HG03565 (cell line): Measurements from ENCODE around the gene MPP3.
"Not testable (repeated sequence)": the region's sequence is repeated elsewhere in the genome, so short reads cannot be mapped to it uniquely, and the experiment has no call there.

ENCODE experiments used
- ATAC-seq: cut with Tn5 transposase; IDR thresholded peaks from one replicate; pipeline ENCODE4 v1.9.1; 2021; ENCODE audit warnings: mild to moderate bottlenecking, moderate library complexity; ENCODE audit not compliant: unreplicated experiment

The MPP3 gene, protein sequence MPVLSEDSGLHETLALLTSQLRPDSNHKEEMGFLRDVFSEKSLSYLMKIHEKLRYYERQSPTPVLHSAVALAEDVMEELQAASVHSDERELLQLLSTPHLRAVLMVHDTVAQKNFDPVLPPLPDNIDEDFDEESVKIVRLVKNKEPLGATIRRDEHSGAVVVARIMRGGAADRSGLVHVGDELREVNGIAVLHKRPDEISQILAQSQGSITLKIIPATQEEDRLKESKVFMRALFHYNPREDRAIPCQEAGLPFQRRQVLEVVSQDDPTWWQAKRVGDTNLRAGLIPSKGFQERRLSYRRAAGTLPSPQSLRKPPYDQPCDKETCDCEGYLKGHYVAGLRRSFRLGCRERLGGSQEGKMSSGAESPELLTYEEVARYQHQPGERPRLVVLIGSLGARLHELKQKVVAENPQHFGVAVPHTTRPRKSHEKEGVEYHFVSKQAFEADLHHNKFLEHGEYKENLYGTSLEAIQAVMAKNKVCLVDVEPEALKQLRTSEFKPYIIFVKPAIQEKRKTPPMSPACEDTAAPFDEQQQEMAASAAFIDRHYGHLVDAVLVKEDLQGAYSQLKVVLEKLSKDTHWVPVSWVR

DNA sequence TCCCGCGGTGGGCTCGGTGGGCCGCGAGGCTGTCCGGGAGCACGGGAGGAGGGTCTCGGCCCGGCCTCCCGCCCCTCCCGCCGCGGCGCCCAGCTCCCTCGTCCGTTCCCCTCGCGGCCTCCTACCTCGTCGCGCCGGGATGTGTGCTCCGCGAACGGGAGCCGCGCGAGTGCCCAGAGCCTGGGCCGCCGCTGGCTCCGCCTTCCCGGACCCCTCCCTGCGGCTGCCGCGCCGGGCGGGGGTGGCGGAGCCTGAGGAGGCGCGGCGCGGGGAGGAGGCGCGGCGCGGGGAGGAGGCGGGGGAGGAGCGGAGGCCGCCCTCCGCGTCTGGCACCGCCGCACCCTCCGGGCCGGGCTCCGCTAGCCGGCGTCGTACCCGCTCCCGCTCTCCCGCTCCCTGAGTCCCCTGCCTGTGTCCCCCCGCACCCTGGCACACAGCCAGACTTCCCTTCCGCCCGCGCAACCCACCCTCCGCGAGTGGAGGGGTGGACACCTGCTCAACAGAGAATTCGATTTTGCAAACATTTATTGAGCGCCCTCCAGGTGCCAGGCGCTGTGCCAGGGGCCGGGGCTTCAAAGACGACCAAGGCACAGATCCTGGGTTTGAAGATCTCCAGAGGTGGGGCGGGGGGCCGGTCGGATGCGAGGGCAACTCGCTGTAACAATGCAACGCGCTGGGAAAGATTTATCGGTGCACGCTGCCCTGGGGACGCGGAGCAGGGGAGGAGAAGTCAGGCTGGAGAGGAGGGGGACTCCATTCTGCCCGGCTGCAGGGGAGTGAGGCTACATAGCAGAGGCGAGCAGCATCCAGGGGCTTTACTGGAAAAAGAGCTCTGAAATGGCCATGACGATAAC lies at the start of gene MPP3:
MPP3 (minus strand) TSS at position 171 of the 854 bp plus-strand sequence. CDS start 1,240 bp downstream, outside the sequence.
- no peak for ATAC-seq

DNA sequence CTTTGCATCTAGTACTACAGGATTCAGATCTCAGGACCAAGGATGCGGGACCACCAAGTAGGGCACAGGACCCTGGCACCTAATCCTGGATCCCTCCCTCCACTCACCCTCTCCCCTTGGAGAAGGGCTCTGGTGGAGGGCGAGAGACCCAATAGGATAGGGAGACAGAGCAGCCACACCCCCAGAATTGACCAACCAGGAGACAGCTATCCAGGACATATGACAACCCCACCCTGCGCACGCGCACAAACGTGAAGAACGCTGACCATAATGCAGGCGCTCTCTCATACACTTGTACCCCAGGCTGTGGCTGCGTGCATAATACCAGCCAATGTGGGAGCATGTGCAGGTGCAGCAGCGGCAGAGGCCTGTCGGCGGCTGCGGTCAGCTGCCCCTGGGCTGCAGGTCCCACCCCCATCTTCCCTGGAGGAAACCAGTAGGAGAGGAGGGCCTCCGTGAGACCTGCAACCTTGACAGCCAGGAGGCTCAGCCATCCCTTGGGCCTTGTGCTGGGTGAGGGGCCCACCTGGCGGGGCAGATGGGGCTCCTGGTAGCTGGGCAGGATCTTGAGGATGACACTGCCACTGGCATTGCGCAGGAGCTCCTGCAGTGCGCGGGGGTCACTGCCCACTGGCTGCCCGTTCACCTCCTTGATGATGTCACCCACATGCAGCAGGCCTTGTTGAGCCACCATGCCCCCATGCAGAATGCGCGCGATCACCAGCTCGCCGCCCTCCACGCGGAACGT lies 49.0 kb upstream of the MPP3 start:
- ATAC-seq = no peak

DNA sequence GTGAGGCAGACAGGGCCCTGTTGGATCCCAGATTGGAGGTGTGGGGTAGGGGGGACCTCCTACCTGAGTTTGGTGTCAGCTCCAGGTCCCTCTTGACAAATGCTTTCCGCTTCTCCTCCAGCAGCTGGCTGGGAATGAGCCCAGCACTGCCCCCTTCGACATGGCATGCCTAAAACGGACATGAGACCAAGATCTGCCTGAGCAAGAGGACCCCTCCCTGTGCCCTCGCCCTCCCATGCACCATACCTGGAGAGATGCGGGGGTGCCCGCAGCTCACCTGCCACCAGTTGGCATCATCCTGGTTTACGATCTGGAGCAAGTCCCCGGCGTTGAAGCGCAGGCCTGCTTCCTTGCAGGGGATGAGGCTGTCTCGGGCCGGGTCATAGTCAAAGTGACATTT lies 48.2 kb upstream of the MPP3 start:
- ATAC-seq = no peak

DNA sequence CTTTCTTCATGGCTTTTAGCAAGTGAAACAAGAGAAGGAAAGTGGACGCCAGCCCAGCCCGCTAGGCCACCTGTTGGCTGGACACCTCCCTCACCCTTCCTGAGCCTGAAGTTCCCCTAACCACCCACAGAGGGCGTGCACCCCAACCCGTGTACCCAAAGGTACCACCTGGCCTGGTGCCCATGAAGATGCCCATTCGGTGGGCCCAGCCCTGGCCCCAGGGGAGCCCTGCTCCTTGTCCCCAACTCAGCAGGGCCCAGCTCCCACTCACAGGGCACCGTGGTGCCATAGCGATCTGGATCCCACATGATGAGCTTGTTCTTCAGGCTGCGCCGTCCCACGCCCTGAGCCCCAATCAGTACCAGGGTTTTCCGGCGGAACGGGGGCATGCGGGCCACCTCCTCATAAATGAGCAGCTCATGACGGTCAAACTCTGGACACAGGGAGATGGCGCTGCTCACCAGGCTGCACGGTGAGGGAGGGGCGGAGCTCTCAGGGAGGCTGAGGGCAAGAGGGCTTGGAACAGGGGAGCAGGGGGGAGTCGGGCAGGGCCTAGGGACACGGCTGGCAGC lies 47.6 kb upstream of the MPP3 start:
- no peak for ATAC-seq

DNA sequence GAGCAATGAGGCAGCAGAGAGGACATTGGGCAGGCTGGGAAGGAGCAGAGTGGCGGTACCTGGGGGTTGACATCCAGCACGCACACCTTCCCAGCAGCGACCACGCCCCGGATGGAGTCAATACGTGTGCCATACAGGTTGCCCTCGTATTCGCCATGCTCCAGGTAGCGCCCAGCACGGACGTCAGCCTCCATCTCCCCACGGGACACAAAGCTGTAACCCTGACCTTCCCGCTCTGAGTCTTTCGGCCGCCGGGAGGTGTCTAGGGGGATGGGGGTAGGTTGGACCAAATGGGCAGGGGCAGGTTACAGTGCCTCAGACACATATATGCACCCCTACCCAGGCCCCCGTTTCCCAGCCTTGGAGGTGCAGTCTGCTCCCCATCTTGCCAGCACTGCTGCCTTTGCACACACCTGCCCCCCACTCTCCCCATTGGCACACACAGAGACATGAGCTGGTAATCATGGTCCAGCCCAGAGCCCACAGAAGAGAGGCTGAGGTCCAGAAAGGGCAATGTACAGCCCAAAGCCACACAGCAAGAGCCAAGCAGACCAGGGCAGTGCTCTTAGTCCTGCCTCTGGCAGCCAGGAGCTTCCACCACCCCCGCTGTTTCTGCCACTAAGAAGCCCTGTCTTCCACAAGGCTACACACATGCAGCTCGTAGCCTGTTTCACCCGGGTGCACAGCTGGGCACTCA lies 46.9 kb upstream of the MPP3 start:
- ATAC-seq = no peak

DNA sequence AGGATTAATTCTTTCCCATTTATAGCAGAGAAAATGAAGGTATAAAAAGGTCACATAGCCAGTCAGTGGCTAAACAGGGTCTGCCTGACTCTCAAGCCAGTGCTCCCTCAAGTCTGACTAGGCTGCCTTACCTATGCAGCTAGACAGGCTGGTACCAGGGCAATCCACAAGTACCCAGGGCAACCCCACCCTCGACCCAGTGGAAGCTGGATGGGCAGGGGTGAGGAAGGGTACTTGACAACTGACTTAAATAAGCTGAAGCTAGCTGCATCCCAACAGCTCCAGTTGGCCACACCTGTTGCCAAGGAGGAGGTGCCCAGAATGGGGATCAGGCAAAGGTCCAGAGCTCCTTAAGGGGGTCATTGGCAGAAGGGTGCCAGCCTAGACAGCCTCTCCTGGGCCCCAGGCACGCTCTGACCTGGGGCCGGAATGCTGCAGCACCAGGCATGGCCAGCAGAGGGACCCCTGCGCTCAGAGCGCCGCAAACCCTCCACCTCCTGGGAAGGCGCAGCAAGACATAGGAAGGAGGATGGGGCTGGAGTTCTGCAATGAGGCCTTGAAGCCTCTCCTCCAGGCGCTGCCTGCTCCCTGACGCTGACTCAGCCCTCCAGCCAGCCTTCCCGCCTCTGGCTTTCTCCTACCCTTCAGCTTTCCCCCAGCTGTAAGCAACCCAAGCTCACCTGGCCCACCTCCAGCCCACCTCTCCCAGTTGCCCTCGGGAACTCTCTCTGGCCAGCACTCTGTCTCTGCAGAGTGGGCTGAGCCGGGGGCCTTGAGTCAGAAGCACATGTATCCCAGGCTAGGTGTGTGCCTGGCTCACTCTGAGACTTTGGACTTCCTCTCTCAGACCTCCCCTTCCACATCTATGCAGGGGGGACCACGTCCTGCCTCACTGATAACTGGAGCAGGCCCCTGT lies 45.6 kb upstream of the MPP3 start:
- ATAC-seq = no peak

DNA sequence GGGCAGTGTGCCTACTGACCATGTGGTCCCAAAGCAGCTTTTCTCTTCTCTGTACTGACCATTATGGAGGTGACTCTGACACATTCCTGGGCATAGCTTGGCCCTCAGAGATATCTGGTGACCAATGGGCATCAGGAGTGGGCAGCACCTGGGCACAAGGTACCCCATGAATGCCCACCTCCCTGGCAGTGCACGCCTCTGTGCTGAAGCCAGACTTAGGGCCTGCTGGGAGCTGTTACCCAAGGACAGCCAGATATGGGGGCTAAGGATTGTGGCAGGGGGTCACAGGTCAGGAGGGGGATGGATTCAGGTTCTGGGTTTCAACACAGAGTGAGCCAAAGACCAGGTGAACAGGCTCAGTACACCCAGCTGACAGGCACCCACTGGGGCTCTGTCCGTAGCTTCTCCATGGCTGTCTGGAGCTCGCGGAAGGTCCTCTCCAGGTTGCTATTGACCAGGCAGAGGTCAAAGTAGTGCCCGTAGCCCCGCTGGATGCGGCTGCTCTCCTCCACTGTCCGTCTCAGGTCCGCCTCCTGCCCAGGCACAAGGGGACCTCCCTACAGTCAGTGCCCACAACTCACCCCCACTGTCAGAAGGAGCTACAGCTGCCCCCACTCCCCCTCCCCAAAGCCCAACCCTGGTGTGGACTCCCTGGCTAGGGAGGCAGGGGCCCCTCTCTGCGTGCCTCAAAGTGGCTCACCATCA lies 44.7 kb upstream of the MPP3 start:
- ATAC-seq = no peak

DNA sequence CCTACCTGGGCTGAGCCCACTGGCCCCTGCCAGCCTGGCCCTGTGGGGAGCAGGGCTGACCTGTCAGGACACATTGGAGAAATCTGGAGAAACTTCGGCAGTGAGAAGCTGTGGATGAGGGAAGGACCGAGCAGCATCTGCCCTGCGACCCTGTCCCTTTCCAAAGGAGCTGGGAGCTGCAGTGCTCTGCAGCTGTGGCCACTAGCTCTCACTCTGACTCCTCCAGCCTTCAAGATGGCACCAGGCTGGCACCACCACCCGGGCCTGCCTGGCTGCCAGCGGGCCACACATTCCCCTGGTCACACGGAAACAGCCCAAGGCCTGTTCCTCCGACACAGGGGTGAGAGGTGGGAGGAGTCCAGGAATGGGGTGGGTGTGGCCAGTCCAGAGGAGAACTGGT lies 44.1 kb upstream of the MPP3 start:
- no peak for ATAC-seq

DNA sequence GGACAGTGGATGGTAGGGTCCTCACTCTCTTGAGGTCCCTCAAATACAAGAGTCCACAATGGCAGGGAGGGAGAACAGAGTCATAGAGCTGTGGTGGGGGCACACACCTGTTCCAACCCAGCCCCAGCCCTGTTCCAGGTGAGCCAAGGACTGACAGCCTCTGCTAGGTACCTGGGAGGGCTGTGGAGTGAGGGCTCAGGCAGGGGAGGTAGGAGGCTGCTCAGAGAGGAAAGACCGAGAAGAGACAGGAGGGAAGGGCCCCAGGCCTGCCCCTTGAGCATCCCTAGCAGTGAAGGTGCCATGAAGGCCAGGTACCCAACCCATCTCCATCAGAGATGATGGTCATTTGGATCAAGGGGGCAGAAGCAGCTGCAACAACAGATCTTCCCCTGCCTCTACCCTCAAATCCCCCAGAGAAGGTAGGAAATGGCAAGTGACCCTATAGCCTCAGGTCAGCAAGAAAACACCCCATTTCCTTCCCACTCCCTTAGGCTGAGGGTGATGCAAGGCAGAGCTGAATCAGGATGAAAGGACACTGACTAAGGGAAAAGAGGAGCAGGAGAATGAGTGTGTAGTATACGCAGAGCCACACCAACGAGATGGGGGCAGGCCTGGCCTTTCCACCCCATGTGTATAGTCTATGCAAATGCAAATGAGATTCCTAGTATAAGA lies 42.7 kb upstream of the MPP3 start:
- ATAC-seq = no peak

DNA sequence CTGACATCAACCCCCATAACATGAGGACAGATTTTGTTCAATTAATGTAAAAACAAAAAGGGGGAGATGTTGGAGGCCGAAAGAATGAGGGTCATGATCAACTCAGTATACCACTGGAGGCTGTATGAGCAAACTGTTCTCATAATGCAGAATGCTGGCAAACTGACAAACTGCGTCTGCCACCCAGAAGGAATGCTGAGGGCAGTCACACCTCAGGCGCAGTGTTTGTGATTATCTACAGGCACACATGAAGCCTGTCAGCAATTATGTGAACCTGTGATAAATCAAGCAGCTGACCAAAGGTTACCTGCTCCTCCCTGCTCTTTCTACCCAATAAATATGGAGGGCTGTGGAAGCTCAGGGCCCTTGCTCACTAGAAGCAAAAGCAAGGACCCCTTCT lies 41.3 kb upstream of the MPP3 start:
- no peak for ATAC-seq

DNA sequence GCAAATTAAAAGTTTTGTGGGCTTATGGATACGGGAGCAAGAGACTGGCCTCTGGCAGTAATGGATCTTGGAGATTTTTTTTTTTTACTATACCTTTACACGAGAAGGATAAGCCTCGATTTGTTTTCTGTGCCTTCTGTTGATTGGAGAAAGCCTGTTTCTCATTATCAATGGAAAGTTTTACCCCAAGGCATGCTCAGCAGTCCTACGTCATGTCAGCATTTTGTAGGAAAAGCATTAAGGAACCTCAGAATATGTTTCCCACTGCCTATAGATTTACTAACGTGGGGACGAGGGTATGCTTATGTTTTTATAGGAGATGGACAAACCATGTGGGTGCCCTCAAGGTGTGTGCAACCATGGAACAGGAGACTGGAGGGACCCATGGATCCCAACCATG lies 40.9 kb upstream of the MPP3 start:
- no peak for ATAC-seq

DNA sequence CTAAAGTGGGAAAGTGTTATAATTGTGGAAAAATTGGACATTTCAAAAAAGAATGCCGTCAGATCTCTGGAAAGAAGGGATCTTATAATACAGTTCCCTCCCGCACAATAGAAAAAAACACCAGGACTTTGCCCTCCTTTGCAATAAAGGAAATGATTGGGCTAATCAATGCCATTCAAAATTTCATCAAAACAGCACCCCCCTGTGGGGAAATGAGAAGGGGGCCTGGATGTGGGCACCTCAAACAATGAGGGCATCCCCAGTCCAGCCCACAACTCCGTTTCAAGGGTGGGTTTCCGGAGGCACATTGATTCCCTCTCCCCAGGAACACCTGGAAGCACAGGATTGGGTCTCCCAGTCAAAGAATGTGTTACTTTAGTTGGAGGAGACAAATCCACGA lies 40.1 kb upstream of the MPP3 start:
- no peak for ATAC-seq

DNA sequence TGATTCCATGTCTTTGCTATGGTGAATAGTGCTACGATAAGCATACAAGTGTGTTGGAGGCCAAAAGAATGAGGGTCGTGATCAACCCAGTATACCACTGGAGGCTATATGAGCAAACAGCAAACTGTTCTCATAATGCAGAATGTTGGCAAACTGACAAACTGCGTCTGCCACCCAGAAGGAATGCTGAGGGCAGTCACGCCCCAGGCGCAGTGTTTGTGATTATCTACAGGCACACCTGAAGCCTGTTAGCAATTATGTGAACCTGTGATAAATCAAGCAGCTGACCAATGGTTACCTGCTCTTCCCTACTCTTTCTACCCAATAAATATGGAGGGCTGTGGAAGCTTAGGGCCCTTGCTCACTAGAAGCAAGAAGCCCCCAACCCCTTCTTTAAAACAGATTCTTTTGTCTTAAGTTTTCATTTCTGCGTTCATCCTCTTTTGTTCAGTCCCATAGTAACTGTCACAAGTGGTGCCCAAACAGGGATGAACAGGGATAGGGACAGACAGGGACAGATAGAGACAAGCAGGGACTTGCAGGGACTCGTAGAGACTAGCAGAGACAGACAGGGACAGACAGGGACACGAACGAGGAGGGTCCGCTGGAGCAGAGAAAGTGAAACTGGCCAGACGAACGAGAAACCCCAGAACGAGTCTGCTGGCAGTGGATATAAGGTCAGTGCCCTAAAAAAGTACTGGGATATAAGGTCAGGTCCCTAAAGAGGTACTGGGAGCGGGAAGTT lies 39.2 kb upstream of the MPP3 start:
- no peak for ATAC-seq

DNA sequence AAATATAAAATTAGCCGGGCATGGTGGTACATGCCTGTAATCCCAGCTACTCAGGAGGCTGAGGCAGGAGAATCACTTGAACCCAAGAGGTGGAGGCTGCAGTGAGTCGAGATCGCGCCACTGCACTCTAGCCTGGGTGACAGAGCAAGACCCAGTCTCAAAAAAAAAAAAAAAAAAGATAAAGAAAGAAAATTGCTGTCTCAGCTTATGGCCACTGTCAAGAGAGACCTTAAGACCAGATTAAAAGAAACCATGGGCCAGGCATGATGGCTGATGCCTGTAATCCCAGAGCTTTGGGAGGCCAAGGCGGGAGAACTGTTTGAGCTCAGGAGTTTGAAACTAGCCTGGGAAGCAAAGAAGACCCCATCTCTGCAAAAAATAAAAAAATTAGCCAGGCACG lies 36.1 kb upstream of the MPP3 start:
- ATAC-seq = not testable (repeated sequence)

DNA sequence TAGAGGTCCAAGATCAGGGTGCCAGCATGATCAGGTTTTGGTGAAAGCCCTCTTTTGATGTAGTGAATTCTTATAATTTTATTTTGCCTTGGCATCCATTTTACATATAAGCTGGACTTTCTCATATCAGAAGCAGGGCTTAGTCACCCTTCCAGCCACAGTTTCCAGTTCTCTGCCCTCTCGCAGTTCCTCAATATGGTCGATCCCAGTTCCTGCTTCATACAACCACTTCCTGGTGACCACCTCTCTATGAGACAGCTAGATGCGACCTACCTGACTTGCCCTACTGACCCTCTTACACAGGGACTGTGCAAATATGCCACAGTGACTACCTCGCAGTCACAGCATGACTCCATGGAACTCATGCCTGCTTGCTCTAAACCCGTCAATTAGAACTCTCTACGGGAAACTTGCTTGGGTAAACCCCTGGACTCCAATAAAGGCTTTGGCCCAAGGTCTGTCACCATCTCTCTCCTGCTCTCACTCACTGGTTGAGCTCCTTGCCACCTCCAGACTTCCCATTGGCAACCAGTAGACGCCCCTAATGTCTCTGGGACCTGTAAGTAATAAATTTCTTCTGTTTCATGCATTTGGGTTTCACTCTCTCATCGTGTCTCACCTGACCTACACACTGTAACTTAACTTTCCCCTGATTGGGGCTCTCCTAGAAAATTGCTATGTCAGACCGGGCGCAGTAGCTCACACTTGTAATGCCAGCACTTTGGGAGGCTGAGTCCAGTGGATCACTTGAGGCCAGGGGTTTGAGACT lies 35.5 kb upstream of the MPP3 start:
- no peak for ATAC-seq

DNA sequence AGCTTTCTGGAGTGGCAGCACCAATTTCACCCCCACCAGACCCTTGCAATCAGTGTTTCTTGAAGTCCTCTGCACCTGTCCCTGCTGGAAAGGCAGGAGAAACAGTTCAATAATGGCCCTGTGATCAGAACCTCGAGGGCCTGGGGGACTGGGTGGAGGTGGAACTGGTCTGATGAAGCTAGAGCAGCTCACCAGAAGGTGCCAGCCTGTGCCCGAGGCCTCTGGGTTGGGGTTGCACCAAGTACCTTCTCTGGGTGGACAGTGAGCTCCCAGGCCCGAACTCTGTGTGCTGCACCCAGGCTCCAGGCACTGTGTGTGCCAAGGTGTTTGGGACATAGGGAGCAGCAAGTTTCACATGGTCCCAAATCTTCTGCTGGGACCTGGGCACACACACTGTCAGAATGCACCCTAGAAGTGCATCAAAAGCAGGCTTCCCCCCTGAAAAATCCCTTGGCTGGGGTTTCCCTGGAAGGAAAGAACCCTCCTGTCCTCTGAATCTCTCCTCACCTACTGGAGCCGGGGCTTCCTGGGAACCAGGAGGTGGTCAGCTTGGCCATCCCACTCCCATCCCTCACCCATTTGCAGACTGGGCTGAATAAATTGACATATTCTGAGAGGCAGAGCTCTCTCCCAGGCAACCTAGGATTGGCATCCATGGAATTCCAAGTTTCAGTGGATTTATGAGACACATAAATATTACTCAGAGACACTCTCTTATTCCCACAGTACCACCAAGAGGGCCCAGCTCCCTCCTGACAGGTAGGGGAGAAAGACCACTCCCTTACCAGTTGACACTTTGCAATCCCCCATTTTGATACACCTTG lies 31.4 kb upstream of the MPP3 start:
- ATAC-seq = no peak
